Astrocyte (in vitro differentiated cells and primary cell): ENCODE measurements around the gene EPN3.

Source experiments
- EZH2 ChIP-seq: IDR thresholded peaks from 2 replicates; pipeline ENCODE4 v1.6.1; 2012; ENCODE audit warnings: mild to moderate bottlenecking, low read length, inconsistent platforms; ENCODE audit not compliant: insufficient read depth
- TF ChIP-seq, protein P1 (sequence below): IDR thresholded peaks from 2 replicates; pipeline ENCODE4 v1.5.1; 2011; ENCODE audit warnings: low read depth, mild to moderate bottlenecking, inconsistent platforms, low read length, moderate library complexity; ENCODE audit not compliant: insufficient read depth

- TF ChIP-seq, protein P1, sequence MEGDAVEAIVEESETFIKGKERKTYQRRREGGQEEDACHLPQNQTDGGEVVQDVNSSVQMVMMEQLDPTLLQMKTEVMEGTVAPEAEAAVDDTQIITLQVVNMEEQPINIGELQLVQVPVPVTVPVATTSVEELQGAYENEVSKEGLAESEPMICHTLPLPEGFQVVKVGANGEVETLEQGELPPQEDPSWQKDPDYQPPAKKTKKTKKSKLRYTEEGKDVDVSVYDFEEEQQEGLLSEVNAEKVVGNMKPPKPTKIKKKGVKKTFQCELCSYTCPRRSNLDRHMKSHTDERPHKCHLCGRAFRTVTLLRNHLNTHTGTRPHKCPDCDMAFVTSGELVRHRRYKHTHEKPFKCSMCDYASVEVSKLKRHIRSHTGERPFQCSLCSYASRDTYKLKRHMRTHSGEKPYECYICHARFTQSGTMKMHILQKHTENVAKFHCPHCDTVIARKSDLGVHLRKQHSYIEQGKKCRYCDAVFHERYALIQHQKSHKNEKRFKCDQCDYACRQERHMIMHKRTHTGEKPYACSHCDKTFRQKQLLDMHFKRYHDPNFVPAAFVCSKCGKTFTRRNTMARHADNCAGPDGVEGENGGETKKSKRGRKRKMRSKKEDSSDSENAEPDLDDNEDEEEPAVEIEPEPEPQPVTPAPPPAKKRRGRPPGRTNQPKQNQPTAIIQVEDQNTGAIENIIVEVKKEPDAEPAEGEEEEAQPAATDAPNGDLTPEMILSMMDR = no peak
- no peak for TF ChIP-seq EZH2
These were observed 36.1 kb downstream of the EPN3 start for GRCh38 chr17:50568659-50569058.
